Mesendoderm (in vitro differentiated cells): ENCODE measurements around the gene LCN6. TPM values are rescaled to one million over a fixed set of nuclear protein-coding genes. Genes with fewer than 3 reads are reported as not detected.

Source experiments
- small RNA-seq: library from polyadenylated mRNA; stranded (forward); fragments of <200 nt; extraction: miRNeasy Mini kit (QIAGEN cat#:217004); gene quantifications from one replicate; pipeline ENCODE3, GENCODE V24; 2013; ENCODE audit not compliant: insufficient read depth

LCN6 gene

Small RNAs within 50 kb of the gene (small RNA-seq; reads per million reads assigned to genes)
- gene ATP6V1G1P3 (not detected), gene MIR6722 (not detected)
